Superior temporal gyrus (tissue), 1 donor: Measurements from ENCODE around the gene ARL9.

Experiments used
- DNase-seq: peaks from one replicate; pipeline ENCODE4 v3.0.0-alpha.2; 2016; ENCODE audit errors: extremely low spot score

The ARL9 gene

DNA sequence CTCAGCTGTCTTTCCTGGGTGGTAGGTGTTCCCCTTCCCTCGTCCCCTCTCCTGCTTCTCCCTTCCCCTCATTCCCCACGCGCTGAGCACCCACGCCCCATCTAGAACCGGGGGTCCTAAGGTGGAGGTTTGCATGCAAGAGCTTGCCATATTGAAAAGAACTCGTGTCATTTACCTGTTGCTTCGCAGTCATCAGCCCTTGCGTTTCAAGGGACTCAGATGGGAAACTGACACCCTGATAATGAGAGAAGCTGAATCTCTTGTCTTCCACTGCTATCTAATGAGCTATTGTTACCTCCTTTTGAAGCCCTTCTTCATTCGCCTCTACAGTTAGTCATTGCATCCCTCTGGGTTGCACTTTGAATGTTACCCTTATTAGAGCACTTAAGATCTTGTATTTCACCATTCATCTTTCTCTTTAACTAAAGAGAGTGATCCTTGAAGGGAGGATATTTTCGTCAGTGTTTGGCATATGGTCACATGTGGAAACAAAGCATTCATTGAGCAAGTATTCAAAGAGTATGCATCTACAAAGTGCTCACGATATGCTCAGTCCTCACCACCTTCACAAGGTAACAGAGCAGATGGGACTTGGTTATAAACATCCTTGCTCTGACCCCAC is 25.7 kb downstream of the ARL9 start:
- no peak for DNase-seq

DNA sequence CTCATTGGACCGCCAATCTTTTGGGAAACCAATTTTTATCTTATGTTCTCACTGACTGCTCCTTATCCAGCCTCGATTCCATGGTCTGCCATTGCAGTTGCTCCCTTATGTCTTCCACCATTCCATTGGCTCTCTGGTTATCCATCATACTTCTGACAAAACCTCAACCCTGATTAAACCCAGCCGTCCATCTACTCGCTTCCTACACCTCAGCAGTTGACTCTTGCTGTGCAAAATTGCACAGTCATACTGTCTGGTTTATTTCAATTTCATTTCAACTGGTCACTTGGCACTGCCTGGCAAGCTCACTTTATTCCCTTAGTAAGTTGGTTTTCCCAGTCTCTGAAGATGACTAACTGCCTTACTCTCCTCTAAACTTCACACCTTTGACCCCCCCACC is 26.2 kb downstream of the ARL9 start:
- DNase-seq = no peak

DNA sequence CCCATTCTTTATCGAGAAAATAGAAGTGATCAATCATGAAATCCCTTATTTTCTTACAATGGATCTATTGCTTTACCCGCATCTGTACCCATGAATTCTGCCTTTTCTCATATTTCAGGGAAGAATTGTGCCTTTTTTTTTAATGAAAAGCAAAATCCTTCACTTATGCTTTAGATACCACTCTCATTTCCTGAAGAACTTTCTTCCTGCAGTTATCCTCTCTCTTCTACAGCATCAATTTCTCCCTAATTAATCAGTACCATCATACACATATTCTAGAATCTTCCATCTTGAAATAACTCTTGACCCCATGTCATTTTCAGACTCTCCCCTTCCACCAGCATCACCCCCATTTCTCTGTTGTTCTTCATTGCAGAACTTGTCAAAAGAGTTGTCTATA is 26.6 kb downstream of the ARL9 start:
- no peak for DNase-seq

DNA sequence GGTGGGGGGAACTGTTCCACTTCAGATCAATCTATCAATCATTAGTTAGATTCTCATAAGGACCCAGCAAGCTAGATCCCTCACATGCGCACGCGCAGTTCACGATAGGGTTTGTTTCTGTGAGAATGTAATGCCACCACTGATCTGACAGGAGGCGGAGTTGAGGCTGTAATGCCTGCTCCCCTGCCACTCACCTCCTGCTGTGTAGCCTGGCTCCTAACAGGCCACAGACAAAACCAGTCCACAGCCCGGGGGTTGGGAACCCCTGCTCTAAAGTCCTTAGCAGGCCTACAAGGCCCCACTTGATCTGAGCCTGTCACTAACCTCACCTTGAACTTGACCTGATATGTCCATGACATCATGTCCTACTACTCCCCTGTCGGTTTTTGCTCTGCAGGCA is 30.3 kb downstream of the ARL9 start:
- no peak for DNase-seq

DNA sequence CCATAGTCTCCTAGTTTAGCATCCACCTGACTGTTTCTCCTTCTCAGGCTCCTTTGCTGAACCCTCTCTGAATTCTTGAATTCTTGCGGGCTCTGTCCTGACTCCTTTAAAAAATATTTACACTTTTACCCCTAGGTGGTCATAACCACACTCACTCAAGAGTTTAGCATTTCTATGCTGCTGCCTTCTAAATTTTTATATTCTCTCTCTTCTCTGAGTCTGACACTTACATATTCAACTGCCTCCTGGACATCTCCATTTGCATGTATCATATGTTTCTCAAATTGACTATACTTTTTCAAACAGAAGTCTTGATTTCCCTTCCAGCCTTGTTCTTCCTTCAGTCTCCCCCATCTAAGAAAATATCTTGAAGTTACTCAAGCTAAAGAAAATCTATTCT is 31.6 kb downstream of the ARL9 start:
- DNase-seq = no peak

DNA sequence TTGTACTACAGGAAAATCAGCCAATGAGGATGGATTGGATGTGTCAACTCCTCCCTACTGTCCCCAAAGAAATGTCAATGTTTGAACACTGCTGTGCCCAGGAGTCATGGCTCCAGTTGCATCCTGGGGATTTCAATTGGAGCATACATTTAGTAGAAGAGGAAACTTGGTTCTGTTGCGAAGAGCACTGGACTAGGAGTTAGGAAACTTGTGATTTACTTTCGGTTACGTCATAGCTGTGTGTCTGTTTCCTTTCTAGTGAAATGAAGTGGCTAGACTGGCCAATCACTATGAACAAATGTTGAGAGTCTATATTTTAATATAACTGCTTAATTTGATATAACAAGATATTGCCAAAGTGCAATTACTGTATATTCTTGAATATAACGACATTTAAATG is 35.2 kb downstream of the ARL9 start:
- no peak for DNase-seq

DNA sequence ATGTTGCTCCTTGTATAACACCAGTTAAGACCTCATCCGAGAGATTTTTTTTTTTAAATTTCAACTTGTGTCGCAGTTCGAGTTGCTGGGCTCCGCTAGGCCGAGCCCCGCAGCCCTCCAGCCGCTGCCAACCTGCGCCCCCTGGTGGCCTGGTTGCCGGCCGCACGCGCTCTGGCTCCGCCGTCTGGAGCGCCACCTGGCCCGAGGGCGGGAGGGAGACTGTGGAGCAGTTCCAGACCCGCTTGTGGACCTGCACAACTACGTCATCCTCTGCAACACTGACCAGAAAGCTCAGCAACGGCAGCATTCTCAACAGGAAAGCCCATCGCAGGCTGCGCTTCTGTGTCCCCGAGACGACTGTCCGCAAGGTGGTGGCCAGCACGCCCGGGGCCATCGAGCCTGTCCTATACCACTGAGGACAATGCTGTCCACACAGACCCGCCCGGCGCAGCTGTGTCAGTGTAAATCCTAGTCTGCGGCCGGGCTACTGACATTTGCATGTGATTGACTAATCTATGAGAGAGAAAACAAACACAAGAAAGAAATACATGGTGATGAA is 39.1 kb downstream of the ARL9 start:
- peak; percentile 92 for DNase-seq

DNA sequence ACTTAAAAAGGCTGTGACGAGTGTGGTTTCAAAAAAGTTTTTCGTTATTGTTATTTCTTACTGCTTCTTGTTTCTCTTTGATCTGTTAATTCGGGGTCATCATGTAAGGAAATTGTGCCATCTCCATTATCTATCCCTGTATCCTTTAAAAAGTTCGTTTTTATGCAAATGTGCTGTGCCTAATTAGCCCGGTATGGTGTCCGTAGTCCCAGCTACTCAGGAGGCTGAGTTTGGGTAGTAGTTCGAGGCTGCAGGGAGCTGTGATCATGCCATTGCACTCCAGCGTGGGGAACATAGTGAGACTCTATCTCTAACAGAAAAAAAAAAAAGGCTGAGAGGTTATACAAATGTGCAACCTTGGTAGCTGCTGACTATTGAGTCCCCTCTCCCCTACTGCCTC is 45.1 kb downstream of the ARL9 start:
- no peak for DNase-seq

DNA sequence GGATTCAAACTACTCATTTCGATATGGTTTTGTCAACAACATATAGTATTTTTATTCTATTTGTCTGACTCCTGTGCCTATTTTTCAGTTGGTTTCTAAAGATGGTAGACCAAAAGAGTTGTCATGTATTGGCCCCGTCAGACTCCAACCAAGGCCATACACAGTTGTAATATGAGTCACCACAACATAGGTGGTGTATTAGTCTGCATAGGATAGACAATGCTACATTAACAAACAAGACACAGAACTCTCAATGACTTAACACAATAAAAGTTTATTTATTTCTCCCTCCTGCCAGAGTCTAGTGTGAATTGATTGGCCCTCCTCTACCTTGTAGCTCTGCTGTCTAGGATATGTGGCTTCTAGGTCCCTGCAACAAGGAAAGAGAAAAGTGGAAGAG is 45.9 kb downstream of the ARL9 start:
- DNase-seq = no peak

DNA sequence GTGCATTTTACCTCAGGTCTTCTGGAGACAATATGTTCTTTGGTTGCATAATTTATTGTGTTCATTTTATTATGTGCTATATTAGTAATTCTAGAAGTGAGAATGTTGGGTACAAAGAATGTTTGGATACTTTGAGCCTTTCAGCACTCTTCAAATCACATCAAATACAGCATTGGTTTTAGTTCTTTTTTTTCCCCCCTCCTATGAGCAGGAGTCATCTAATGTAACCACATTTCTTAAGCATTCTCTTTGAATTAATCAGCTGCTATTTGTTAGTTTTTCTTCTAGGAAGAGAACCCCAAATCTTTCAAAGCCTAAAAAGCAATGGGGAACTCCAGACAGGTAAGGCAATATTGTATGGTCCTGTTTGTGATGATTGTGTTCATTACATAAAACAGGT is 46.7 kb downstream of the ARL9 start:
- no peak for DNase-seq

DNA sequence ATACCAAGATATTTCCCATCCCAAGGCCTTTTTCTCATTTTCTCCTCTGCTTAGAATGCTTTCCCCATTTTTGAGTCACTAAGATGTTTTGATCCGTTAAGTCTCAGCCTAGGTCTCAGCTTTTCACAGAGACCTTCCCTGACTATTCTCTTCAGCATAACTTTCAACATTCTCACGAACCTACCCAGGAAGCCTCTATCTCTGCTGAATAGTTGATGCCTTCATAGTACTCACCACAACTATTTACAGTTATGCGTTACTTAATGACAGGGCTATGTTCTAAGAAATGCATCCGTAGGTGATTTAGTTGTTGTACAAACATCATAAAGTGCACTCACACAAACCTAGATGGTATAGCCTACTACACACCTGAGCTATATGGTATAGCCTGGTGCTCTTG is 64.5 kb downstream of the ARL9 start:
- DNase-seq = no peak
